ENCODE results near the gene RND3.

DNA sequence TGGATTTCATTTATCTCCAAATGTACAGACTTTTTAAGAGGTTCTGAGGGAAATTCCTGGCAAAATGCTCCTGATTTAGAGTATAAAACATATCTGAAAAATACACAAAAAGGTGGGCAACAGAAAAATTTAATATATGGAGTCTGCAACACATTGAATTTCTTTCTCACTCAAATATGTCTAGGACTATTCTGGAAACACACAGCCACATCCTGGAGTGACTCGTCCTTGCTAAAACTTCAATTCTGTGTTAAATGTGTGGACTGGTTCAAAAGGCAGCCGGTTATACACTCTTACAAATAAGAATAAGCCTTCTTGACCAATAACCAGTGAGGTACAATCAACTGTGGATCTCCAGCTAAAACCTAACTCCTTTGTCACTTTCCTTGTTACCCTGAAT lies 44.1 kb upstream of the RND3 start:
- TF ChIP-seq POLR2A (IDR thresholded peaks at IDR 0.05) = no peak
- TF ChIP-seq EP300 (IDR thresholded peaks at IDR 0.05) = no peak

All from ovary (tissue), 1 donor.